Measurements from ENCODE around the gene RANBP1.
"Not testable (repeated sequence)": the region's sequence is repeated elsewhere in the genome, so short reads cannot be mapped to it uniquely, and the experiment has no call there.

Gene RANBP1
- total RNA-seq, result 22.1 to 34.6 (median 31.9) reads per million in 4 donors

- no peak for DNase-seq
Measured at GRCh38 chr22:20115691-20116375, at the start of gene RANBP1. Gene RANBP1, plus strand, starts transcription at chr22:20116104. Its CDS starts 81 bp downstream, at chr22:20116185.

GRCh38 chr22:20066617-20067383 lies 49.1 kb upstream of the RANBP1 start:
- no peak for DNase-seq

- DNase-seq, result not testable (repeated sequence)
Measured at GRCh38 chr22:20067384-20067682, 48.6 kb upstream of the RANBP1 start.

GRCh38 chr22:20068640-20069039 lies 47.3 kb upstream of the RANBP1 start:
- no peak for DNase-seq

- DNase-seq, result no peak
Measured at GRCh38 chr22:20069331-20070042, 46.4 kb upstream of the RANBP1 start.

- no peak for DNase-seq
Measured at GRCh38 chr22:20071524-20071972, 44.4 kb upstream of the RANBP1 start.

- no peak for DNase-seq
Measured at GRCh38 chr22:20076627-20077172, 39.2 kb upstream of the RANBP1 start.

GRCh38 chr22:20079745-20080444 lies 36.0 kb upstream of the RANBP1 start, which contains the start of gene DGCR8:
Gene DGCR8, plus strand, starts transcription at chr22:20080241. Its CDS starts 5,723 bp downstream, at chr22:20085964.
- DNase-seq, result peak; percentile 44 to 79 (median 54)

- peak; percentile 60 to 72 (median 63) for DNase-seq
Measured at GRCh38 chr22:20080445-20080775, 35.5 kb upstream of the RANBP1 start.

GRCh38 chr22:20080776-20081654 lies 34.9 kb upstream of the RANBP1 start:
- DNase-seq, result no peak

GRCh38 chr22:20083157-20083890 lies 32.6 kb upstream of the RANBP1 start:
- no peak for DNase-seq

GRCh38 chr22:20083891-20084546 lies 31.9 kb upstream of the RANBP1 start:
- no peak for DNase-seq

- DNase-seq, result no peak
Measured at GRCh38 chr22:20084547-20085413, 31.1 kb upstream of the RANBP1 start.

GRCh38 chr22:20085651-20086050 lies 30.3 kb upstream of the RANBP1 start:
- no peak for DNase-seq

- no peak for DNase-seq
Measured at GRCh38 chr22:20086101-20086599, 29.8 kb upstream of the RANBP1 start.

GRCh38 chr22:20086763-20087162 lies 29.1 kb upstream of the RANBP1 start:
- no peak for DNase-seq

GRCh38 chr22:20087319-20088262 lies 28.3 kb upstream of the RANBP1 start:
- no peak for DNase-seq

- DNase-seq, result no peak
Measured at GRCh38 chr22:20088263-20088648, 27.6 kb upstream of the RANBP1 start.
